Ascending aorta (tissue), 2 donors: ENCODE data around the gene ZNF385B. TPM values are rescaled to one million over a fixed set of nuclear protein-coding genes. Genes with fewer than 3 reads are reported as not detected.

Source experiments
- DNase-seq, 2 donors: peaks; one replicate each; pipeline ENCODE4 v3.0.0-alpha.2; 2019; ENCODE audit warnings: low spot score in 2 of 2
- H3K27ac ChIP-seq, 2 donors: fragments of 200-600 bp; sonication (generic); one replicate each; pipeline ENCODE4 v1.5.1; 2016 to 2017; ENCODE audit warnings: mild to moderate bottlenecking in 1 of 2
- H3K27me3 ChIP-seq: fragments of 200-600 bp; sonication (generic); one replicate; pipeline ENCODE4 v1.5.1; 2017
- H3K36me3 ChIP-seq, 2 donors: fragments of 200-600 bp; sonication (generic); one replicate each; pipeline ENCODE4 v1.5.1; 2016
- H3K4me1 ChIP-seq, 2 donors: fragments of 200-600 bp; sonication (generic); one replicate each; pipeline ENCODE4 v1.5.1; 2016 to 2017; ENCODE audit warnings: mild to moderate bottlenecking in 1 of 2
- H3K4me3 ChIP-seq, 2 donors: fragments of 200-600 bp; sonication (generic); one replicate each; pipeline ENCODE4 v1.5.1; 2016 to 2017; ENCODE audit warnings: mild to moderate bottlenecking in 1 of 2
- H3K9me3 ChIP-seq, 2 donors: fragments of 200-600 bp; sonication (generic); one replicate each; pipeline ENCODE4 v1.5.1; 2016
- CTCF ChIP-seq, 3 experiments: fragments of 200-600 bp in 2 of 3; fragments of 450-650 bp in 1 of 3; sonication (generic) in 2 of 3; IDR thresholded peaks; one replicate each; pipeline ENCODE4 v1.5.1; 2016 to 2019; ENCODE audit warnings: antibody characterized with exemption in 3 of 3, mild to moderate bottlenecking in 1 of 3, moderate library complexity in 1 of 3
- intact Hi-C: fragments of 100-400 bp; cut with DNase I; formaldehyde crosslinking; loops from one replicate; pipeline ENCODE4 v1.15.1; 2023
- total RNA-seq: library from RNA; depleted of rRNA; stranded (reverse); fragments of >200 nt; gene quantifications from one replicate; pipeline ENCODE4 v1.1.0, GENCODE V29; 2016

The ZNF385B gene
- total RNA-seq, 1 donor from 2014 or later, result 0.21 TPM

- Histone ChIP-seq H3K27me3 (no peaks in the 10 kb centered on the region), H3K27ac (no peak overlapping the region), H3K4me3 (no peak overlapping the region), H3K4me1 (no peaks in the 10 kb centered on the region), H3K36me3 (no peaks in the 10 kb centered on the region), H3K9me3 (no peaks in the 10 kb centered on the region)
- no peak for DNase-seq
- intact Hi-C loops, result no loop called here
- TF ChIP-seq CTCF (IDR thresholded peaks at IDR 0.05), result no peak
Measured at GRCh38 chr2:179572544-179572943, 288.9 kb downstream of the ZNF385B start.

- no peak overlapping the region for H3K27ac ChIP-seq
- intact Hi-C loops, result no loop called here
- H3K36me3 ChIP-seq, result no peaks in the 10 kb centered on the region
- TF ChIP-seq CTCF (IDR thresholded peaks at IDR 0.05), result no peak
- DNase-seq, result no peak
- H3K9me3 ChIP-seq, result no peaks in the 10 kb centered on the region
- no peaks in the 10 kb centered on the region for H3K27me3 ChIP-seq
- H3K4me3 ChIP-seq, result no peak overlapping the region
- no peaks in the 10 kb centered on the region for H3K4me1 ChIP-seq
Measured at GRCh38 chr2:179571721-179572120, 289.7 kb downstream of the ZNF385B start.

GRCh38 chr2:179571252-179571651, 290.2 kb downstream of the ZNF385B start:
- H3K4me3 ChIP-seq, result no peak overlapping the region
- H3K36me3 ChIP-seq, result no peaks in the 10 kb centered on the region
- intact Hi-C loops, result no loop called here
- no peaks in the 10 kb centered on the region for H3K27me3 ChIP-seq
- no peak for DNase-seq
- no peak for TF ChIP-seq CTCF (IDR thresholded peaks at IDR 0.05)
- H3K9me3 ChIP-seq, result no peaks in the 10 kb centered on the region
- H3K27ac ChIP-seq, result no peak overlapping the region
- H3K4me1 ChIP-seq, result no peaks in the 10 kb centered on the region

GRCh38 chr2:179569831-179570233, 291.6 kb downstream of the ZNF385B start:
- DNase-seq, result no peak
- no peaks in the 10 kb centered on the region for H3K36me3 ChIP-seq
- intact Hi-C loops, result no loop called here
- H3K27me3 ChIP-seq, result no peaks in the 10 kb centered on the region
- H3K4me3 ChIP-seq, result no peak overlapping the region
- no peak overlapping the region for H3K27ac ChIP-seq
- H3K9me3 ChIP-seq, result no peaks in the 10 kb centered on the region
- TF ChIP-seq CTCF (IDR thresholded peaks at IDR 0.05), result no peak
- H3K4me1 ChIP-seq, result no peaks in the 10 kb centered on the region

GRCh38 chr2:179565807-179566206, 295.6 kb downstream of the ZNF385B start:
- no peak for TF ChIP-seq CTCF (IDR thresholded peaks at IDR 0.05)
- Histone ChIP-seq H3K36me3 (no peaks in the 10 kb centered on the region), H3K27ac (no peak overlapping the region), H3K9me3 (no peaks in the 10 kb centered on the region), H3K4me3 (no peak overlapping the region), H3K4me1 (no peaks in the 10 kb centered on the region), H3K27me3 (no peaks in the 10 kb centered on the region)
- no peak for DNase-seq
- intact Hi-C loops, result no loop called here

GRCh38 chr2:179562330-179562885, 299.0 kb downstream of the ZNF385B start:
- TF ChIP-seq CTCF (IDR thresholded peaks at IDR 0.05), result no peak
- no peak for DNase-seq
- H3K4me3 ChIP-seq, result no peak overlapping the region
- no peaks in the 10 kb centered on the region for H3K36me3 ChIP-seq
- intact Hi-C loops, result no loop called here
- no peaks in the 10 kb centered on the region for H3K27me3 ChIP-seq
- no peaks in the 10 kb centered on the region for H3K9me3 ChIP-seq
- no peaks in the 10 kb centered on the region for H3K4me1 ChIP-seq
- no peak overlapping the region for H3K27ac ChIP-seq
